HepG2 (cell line): ENCODE data around the gene MGARP. TPM values are rescaled to one million over a fixed set of nuclear protein-coding genes. Genes with fewer than 3 reads are reported as not detected.

Experiments used
- ATAC-seq: fragments of 200-7000 bp; cut with Tn5 transposase; 3 replicates; pipeline ENCODE4 v1.9.1; 2020; ENCODE audit warnings: mild to moderate bottlenecking, moderate library complexity
- BruUV-seq: library from RNA; stranded (reverse); fragments of 400-500 nt; replicated peaks from 2 replicates; lab custom pipeline; 2021; lab: Mats Ljungman, UMichigan
- CTCF ChIA-PET: fragments of 300-600 bp; formaldehyde crosslinking; extraction: SDS; loops from one replicate; lab custom pipeline; 2021; ENCODE audit warnings: low total read pairs, inconsistent platforms, low intra/inter-chr PET ratio; lab: Yijun Ruan, JAX
- POLR2A ChIA-PET: fragments of 350-600 bp; sonication (Branson Sonifier 250); formaldehyde crosslinking; loops from one replicate; lab custom pipeline; 2020; ENCODE audit warnings: antibody characterized with exemption, inconsistent platforms; lab: Yijun Ruan, JAX
- DNase-seq: peaks from one replicate; pipeline ENCODE4 v3.0.0-alpha.2; 2015; ENCODE audit warnings: low spot score
- FAIRE-seq: peaks from 3 replicates; lab custom pipeline; 2011; peaks lifted over from hg19 to GRCh38; lab: Jason Lieb, UNC
- H2AFZ ChIP-seq: one replicate; pipeline ENCODE4 v1.6.1; 2011; ENCODE audit warnings: low read length, inconsistent platforms
- H3K27ac ChIP-seq: fragments of 300-600 bp; 3 replicates; pipeline ENCODE4 v1.8.0; 2011; ENCODE audit warnings: mixed run types, mild to moderate bottlenecking, mixed read lengths, low read length, inconsistent platforms; ENCODE audit not compliant: insufficient read depth; ENCODE audit errors: extremely low read length
- H3K27me3 ChIP-seq, 2 experiments: fragments of 200-600 bp in 1 of 2; 2 replicates in 1 of 2; 3 replicates in 1 of 2; pipeline versions ENCODE4 v1.6.0 to v1.8.0; 2011; ENCODE audit warnings: low read length in 2 of 2, mild to moderate bottlenecking in 2 of 2, moderate library complexity in 2 of 2, inconsistent platforms in 1 of 2; ENCODE audit not compliant: insufficient read depth in 2 of 2, control insufficient read depth in 1 of 2
- H3K36me3 ChIP-seq, 2 experiments: fragments of 200-600 bp in 1 of 2; replicated peaks in 1 of 2; 2 replicates in 1 of 2; 3 replicates in 1 of 2; pipeline versions ENCODE4 v1.5.1 to v1.8.0; 2011; ENCODE audit warnings: low read length in 2 of 2, inconsistent platforms in 1 of 2; ENCODE audit not compliant: insufficient read depth in 2 of 2, control insufficient read depth in 1 of 2
- H3K4me1 ChIP-seq: 2 replicates; pipeline ENCODE4 v1.5.1; 2012; ENCODE audit warnings: low read length, inconsistent platforms; ENCODE audit not compliant: insufficient read depth
- H3K4me2 ChIP-seq: 2 replicates; pipeline ENCODE4 v1.6.0; 2011; ENCODE audit warnings: low read depth, low read length, inconsistent platforms
- H3K4me3 ChIP-seq, 3 experiments: fragments of 200-600 bp in 1 of 3; sonication (generic), shearing (Covaris generic) in 1 of 3; replicated peaks in 1 of 3; 2 replicates each; pipeline ENCODE4 v1.5.1; 2011 to 2016; ENCODE audit warnings: low read length in 3 of 3, inconsistent platforms in 2 of 3, low read depth in 2 of 3, mild to moderate bottlenecking in 2 of 3, control low read depth in 1 of 3, mixed read lengths in 1 of 3; ENCODE audit not compliant: insufficient read depth in 1 of 3
- H3K79me2 ChIP-seq: one replicate; pipeline ENCODE4 v1.6.1; 2011; ENCODE audit warnings: low read length, inconsistent platforms; ENCODE audit not compliant: insufficient read depth
- H3K9ac ChIP-seq: 2 replicates; pipeline ENCODE4 v1.6.0; 2011; ENCODE audit warnings: mild to moderate bottlenecking, low read depth, low read length, inconsistent platforms; ENCODE audit not compliant: insufficient read depth
- H3K9me3 ChIP-seq: 2 replicates; pipeline ENCODE4 v1.5.1; 2012; ENCODE audit warnings: mild to moderate bottlenecking, low read length
- H4K20me1 ChIP-seq: 2 replicates; pipeline ENCODE4 v1.6.0; 2011; ENCODE audit warnings: inconsistent platforms, mild to moderate bottlenecking, low read length, moderate library complexity; ENCODE audit not compliant: insufficient read depth
- AGO2 ChIP-seq: fragments of 200-400 bp; formaldehyde crosslinking; optimal IDR thresholded peaks from 2 replicates; pipeline ENCODE3; 2017; ENCODE audit warnings: mild to moderate bottlenecking, low read depth, low read length, moderate library complexity
- CREB3 ChIP-seq: sonication (generic); formaldehyde crosslinking; IDR thresholded peaks from 2 replicates; pipeline ENCODE4 v1.5.0; 2020; ENCODE audit warnings: missing genetic modification reagents
- ELF3 ChIP-seq: IDR thresholded peaks from 2 replicates; pipeline ENCODE4 v1.6.1; 2016; ENCODE audit warnings: missing genetic modification reagents, missing compliant biosample characterization
- GLI4 ChIP-seq: sonication (generic); formaldehyde crosslinking; IDR thresholded peaks from 2 replicates; pipeline ENCODE4 v1.5.1; 2020; ENCODE audit warnings: missing genetic modification reagents, mild to moderate bottlenecking, moderate library complexity, borderline replicate concordance
- HDAC2 ChIP-seq: sonication (generic); formaldehyde crosslinking; IDR thresholded peaks from 2 replicates; pipeline ENCODE4 v1.4.0; 2020; ENCODE audit warnings: missing genetic modification reagents
- HNRNPUL1 ChIP-seq: fragments of 200-400 bp; formaldehyde crosslinking; IDR thresholded peaks from 2 replicates; pipeline ENCODE4 v1.6.1; 2017; ENCODE audit warnings: low read depth, mild to moderate bottlenecking, low read length, moderate library complexity
- KMT2A ChIP-seq: sonication (generic); formaldehyde crosslinking; IDR thresholded peaks from 2 replicates; pipeline ENCODE4 v1.4.0; 2020; ENCODE audit warnings: missing genetic modification reagents
- NR1H2 ChIP-seq: sonication (generic); formaldehyde crosslinking; IDR thresholded peaks from 2 replicates; pipeline ENCODE4 v1.8.1; 2022; ENCODE audit warnings: low read depth, missing genetic modification reagents, borderline replicate concordance
- SMAD9 ChIP-seq: sonication (generic); formaldehyde crosslinking; IDR thresholded peaks from 2 replicates; pipeline ENCODE4 v1.5.1; 2020; ENCODE audit warnings: mild to moderate bottlenecking, missing genetic modification reagents
- SRSF4 ChIP-seq: fragments of 200-400 bp; formaldehyde crosslinking; IDR thresholded peaks from one replicate; pipeline ENCODE4 v1.6.1; 2018; ENCODE audit warnings: mild to moderate bottlenecking, low read depth, low read length, moderate library complexity; ENCODE audit not compliant: poor library complexity, severe bottlenecking
- TAF1 ChIP-seq: sonication (generic); formaldehyde crosslinking; IDR thresholded peaks from 2 replicates; pipeline ENCODE4 v1.4.0; 2020; ENCODE audit warnings: missing genetic modification reagents
- XBP1 ChIP-seq: sonication (generic); formaldehyde crosslinking; IDR thresholded peaks from 2 replicates; pipeline ENCODE4 v1.5.0; 2020; ENCODE audit warnings: missing genetic modification reagents
- ZNF337 ChIP-seq: sonication (generic); formaldehyde crosslinking; IDR thresholded peaks from 2 replicates; pipeline ENCODE4 v1.5.1; 2020; ENCODE audit warnings: missing genetic modification reagents, low read depth, mild to moderate bottlenecking, borderline replicate concordance
- ZNF530 ChIP-seq: sonication (generic); formaldehyde crosslinking; IDR thresholded peaks from 2 replicates; pipeline ENCODE4 v1.5.0; 2020; ENCODE audit warnings: low read depth, mild to moderate bottlenecking, missing genetic modification reagents
- ZNF670 ChIP-seq: sonication (generic); formaldehyde crosslinking; IDR thresholded peaks from 2 replicates; pipeline ENCODE4 v1.8.0; 2022; ENCODE audit warnings: mild to moderate bottlenecking, missing genetic modification reagents, borderline replicate concordance
- ZNF672 ChIP-seq: sonication (generic); formaldehyde crosslinking; IDR thresholded peaks from 2 replicates; pipeline ENCODE4 v1.8.1; 2022; ENCODE audit warnings: missing genetic modification reagents
- ZSCAN21 ChIP-seq: sonication (generic); formaldehyde crosslinking; IDR thresholded peaks from 2 replicates; pipeline ENCODE4 v1.8.0; 2022; ENCODE audit warnings: mild to moderate bottlenecking, missing genetic modification reagents, moderate library complexity, borderline replicate concordance
- in situ Hi-C: cut with HindIII; loops from 2 replicates; pipeline ENCODE4 v1.10.0; 2017; ENCODE audit warnings: low pct_unique_long_range_greater_than_20kb; ENCODE audit not compliant: extremely low pct_ligation_motif_present
- intact Hi-C: fragments of 100-400 bp; cut with micrococcal nuclease; formaldehyde crosslinking; loops from one replicate; pipeline ENCODE4 v1.10.0; 2022; ENCODE audit not compliant: unreplicated experiment
- polyA plus RNA-seq, 8 experiments: library from polyadenylated mRNA; depleted of rRNA in 3 of 8; stranded (reverse) in 7 of 8; unstranded in 1 of 8; fragments of >200 nt; fragmentation: Illumina TruSeq in 4 of 8; extraction: Trizol in 4 of 8; gene quantifications; 2 replicates each; pipeline versions ENCODE4 v1.2.1 to v1.2.3, GENCODE V29; 2011 to 2016; ENCODE audit warnings: low read depth in 4 of 8, missing spikeins in 1 of 8, mixed read lengths in 1 of 8; ENCODE audit not compliant: insufficient read depth in 1 of 8
- total RNA-seq, 5 experiments: library from RNA; depleted of rRNA; stranded (reverse); fragments of >200 nt; fragmentation: Illumina TruSeq; extraction: Trizol; gene quantifications; 2 replicates each; pipeline ENCODE4 v1.2.3, GENCODE V29; 2016; ENCODE audit warnings: low read depth in 1 of 5
- TF ChIP-seq, protein P1 (sequence below): sonication (generic); formaldehyde crosslinking; IDR thresholded peaks from 2 replicates; pipeline ENCODE4 v1.5.0; 2020; ENCODE audit warnings: missing genetic modification reagents
- TF ChIP-seq, protein P2 (sequence below): sonication (generic); formaldehyde crosslinking; IDR thresholded peaks from 2 replicates; pipeline ENCODE4 v1.9.0; 2021; ENCODE audit warnings: missing genetic modification reagents, mild to moderate bottlenecking, borderline replicate concordance

MGARP gene
- total and polyA plus RNA-seq, 2 of the 13 experiments (the other 11 are each of a cell fraction or from before 2014, with no cell fraction given): 0.11 to 0.13 TPM

- TF ChIP-seq KMT2A (CRISPR knock-in tag) (no peak), SRSF4 (no peak), AGO2 (no peak)
Measured at GRCh38 chr4:139286186-139286698, 6.2 kb upstream of the MGARP start (continued).

DNA sequence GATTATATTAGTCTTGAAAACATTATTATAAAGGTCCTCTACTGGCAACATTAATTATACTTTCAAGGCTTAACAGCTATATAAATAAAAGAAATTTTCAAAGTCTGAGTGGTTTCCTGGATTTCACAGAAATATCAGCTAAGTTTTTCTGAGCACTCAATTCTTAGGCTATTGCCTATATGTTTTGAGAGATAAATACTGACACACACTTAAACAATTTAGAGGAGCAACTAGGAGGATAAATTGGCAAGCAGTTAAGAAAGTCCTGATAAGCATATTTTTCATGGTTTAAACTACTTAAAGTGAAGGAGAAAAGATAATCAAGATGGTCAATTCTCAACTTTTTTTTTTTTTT, 2.7 kb upstream of the MGARP start:
- no peak overlapping the region for H3K27ac ChIP-seq
- H3K4me2 ChIP-seq: no peak overlapping the region
- BruUV-seq: no TSS peak
- in situ Hi-C loops: no loop called here
- no peaks in the 10 kb centered on the region for H4K20me1 ChIP-seq
- CTCF ChIA-PET: no interaction called here
- H3K27me3 ChIP-seq: no peaks in the 10 kb centered on the region
- H3K4me1 ChIP-seq: no peaks in the 10 kb centered on the region
- no peak for DNase-seq
- intact Hi-C loops: no loop called here
- no peak overlapping the region for H3K9ac ChIP-seq
- FAIRE-seq: no peak
- no peaks in the 10 kb centered on the region for H3K36me3 ChIP-seq
- H3K79me2 ChIP-seq: no peaks in the 10 kb centered on the region
- ATAC-seq: no peak
- POLR2A ChIA-PET: interaction anchor here (2.8 kb wide), 1 partner anchor 13 kb away, joined by 8 read pairs; no protein-coding TSS in a partner anchor
- no peaks in the 10 kb centered on the region for H3K9me3 ChIP-seq
- H3K4me3 ChIP-seq: no peak overlapping the region
- H2AFZ ChIP-seq: no peak overlapping the region
- TF ChIP-seq HDAC2 (CRISPR knock-in tag) (no peak), ZNF530 (CRISPR knock-in tag) (no peak), ZNF670 (CRISPR knock-in tag) (no peak), ZSCAN21 (CRISPR knock-in tag) (no peak), ZNF672 (CRISPR knock-in tag) (no peak), HNRNPUL1 (no peak), TAF1 (CRISPR knock-in tag) (no peak), SMAD9 (CRISPR knock-in tag) (no peak), NR1H2 (CRISPR knock-in tag) (no peak), CREB3 (CRISPR knock-in tag) (no peak), ZNF337 (CRISPR knock-in tag) (no peak), ELF3 (no peak), XBP1 (no peak), GLI4 (CRISPR knock-in tag) (no peak)
- TF ChIP-seq, protein P1, sequence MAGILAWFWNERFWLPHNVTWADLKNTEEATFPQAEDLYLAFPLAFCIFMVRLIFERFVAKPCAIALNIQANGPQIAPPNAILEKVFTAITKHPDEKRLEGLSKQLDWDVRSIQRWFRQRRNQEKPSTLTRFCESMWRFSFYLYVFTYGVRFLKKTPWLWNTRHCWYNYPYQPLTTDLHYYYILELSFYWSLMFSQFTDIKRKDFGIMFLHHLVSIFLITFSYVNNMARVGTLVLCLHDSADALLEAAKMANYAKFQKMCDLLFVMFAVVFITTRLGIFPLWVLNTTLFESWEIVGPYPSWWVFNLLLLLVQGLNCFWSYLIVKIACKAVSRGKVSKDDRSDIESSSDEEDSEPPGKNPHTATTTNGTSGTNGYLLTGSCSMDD (CRISPR knock-in tag): no peak
- TF ChIP-seq, protein P2, sequence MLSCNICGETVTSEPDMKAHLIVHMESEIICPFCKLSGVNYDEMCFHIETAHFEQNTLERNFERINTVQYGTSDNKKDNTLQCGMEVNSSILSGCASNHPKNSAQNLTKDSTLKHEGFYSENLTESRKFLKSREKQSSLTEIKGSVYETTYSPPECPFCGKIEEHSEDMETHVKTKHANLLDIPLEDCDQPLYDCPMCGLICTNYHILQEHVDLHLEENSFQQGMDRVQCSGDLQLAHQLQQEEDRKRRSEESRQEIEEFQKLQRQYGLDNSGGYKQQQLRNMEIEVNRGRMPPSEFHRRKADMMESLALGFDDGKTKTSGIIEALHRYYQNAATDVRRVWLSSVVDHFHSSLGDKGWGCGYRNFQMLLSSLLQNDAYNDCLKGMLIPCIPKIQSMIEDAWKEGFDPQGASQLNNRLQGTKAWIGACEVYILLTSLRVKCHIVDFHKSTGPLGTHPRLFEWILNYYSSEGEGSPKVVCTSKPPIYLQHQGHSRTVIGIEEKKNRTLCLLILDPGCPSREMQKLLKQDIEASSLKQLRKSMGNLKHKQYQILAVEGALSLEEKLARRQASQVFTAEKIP (CRISPR knock-in tag): no peak
